ENCODE measurements around the gene LRRC14B. TPM values are rescaled to one million over a fixed set of nuclear protein-coding genes. Genes with fewer than 3 reads are reported as not detected.
"Not testable (repeated sequence)": the region's sequence is repeated elsewhere in the genome, so short reads cannot be mapped to it uniquely, and the experiment has no call there.

Gene LRRC14B
- total RNA-seq, 1 experiment from 2014 or later, result not detected

DNA sequence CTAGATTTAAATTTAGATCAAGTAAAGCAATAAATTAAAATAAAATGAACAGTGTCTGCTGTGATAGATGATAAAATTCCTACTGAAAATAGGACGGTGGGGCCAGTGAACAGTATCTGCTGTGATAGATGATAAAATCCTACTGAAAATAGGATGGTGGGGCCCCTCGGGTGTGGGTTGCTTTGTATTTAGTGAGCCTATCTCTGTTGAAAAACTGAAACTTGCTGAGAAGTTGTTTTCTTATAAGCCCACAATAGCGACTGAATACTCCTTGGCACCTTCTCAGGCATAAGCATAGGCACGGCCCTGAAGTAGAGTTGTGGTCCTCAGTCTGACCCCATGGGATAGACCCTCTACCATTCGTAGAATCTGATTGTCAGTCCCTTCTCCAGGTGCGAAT is 32.5 kb downstream of the LRRC14B start:
- Histone ChIP-seq H3K27me3 (ENCODE audit: low read length) (no peaks in the 10 kb centered on the region), H3K27ac (ENCODE audit: low read length) (no peak overlapping the region), H3F3A (ENCODE audit: low read length, unreplicated experiment) (no peaks in the 10 kb centered on the region), H3K4me1 (ENCODE audit: insufficient read depth, low read length) (peaks cover 34% of the 10 kb centered on the region), H3K9me3 (ENCODE audit: low read length) (no peaks in the 10 kb centered on the region), H3K79me2 (ENCODE audit: low read length) (peaks cover 72% of the 10 kb centered on the region), H4K20me1 (ENCODE audit: low read length) (peaks cover 42% of the 10 kb centered on the region), H3K36me3 (ENCODE audit: low read depth, low read length) (peaks cover 42% of the 10 kb centered on the region), H2AFZ (ENCODE audit: low read length) (no peak overlapping the region), H3K9ac (ENCODE audit: low read length) (no peak overlapping the region), H3K4me3 (ENCODE audit: low read length) (no peak overlapping the region), H3K9me2 (replicated peaks; ENCODE audit: low read length) (no peaks in the 10 kb centered on the region), H3K4me2 (ENCODE audit: low read length) (no peak overlapping the region)
- no TSS peak for BruUV-seq (replicated peaks)
- no peak for ATAC-seq
- ChIA-PET CTCF (no interaction called here), POLR2A (ENCODE audit: unreplicated experiment) (no interaction called here)
- intact Hi-C loops (cut with micrococcal nuclease), result loop anchor here (5.0 kb wide), 1 partner anchor 49 kb away; the partner anchor contains the start of gene PDCD6
- no peak for DNase-seq
- TF ChIP-seq, protein P1, sequence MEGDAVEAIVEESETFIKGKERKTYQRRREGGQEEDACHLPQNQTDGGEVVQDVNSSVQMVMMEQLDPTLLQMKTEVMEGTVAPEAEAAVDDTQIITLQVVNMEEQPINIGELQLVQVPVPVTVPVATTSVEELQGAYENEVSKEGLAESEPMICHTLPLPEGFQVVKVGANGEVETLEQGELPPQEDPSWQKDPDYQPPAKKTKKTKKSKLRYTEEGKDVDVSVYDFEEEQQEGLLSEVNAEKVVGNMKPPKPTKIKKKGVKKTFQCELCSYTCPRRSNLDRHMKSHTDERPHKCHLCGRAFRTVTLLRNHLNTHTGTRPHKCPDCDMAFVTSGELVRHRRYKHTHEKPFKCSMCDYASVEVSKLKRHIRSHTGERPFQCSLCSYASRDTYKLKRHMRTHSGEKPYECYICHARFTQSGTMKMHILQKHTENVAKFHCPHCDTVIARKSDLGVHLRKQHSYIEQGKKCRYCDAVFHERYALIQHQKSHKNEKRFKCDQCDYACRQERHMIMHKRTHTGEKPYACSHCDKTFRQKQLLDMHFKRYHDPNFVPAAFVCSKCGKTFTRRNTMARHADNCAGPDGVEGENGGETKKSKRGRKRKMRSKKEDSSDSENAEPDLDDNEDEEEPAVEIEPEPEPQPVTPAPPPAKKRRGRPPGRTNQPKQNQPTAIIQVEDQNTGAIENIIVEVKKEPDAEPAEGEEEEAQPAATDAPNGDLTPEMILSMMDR (conservative IDR thresholded peaks at IDR 0.05; ENCODE audit: low read depth, low read length), result no peak
- TF ChIP-seq EZH2phosphoT487 (IDR thresholded peaks at IDR 0.05; ENCODE audit: borderline replicate concordance, low read length), result no peak
- TF ChIP-seq EZH2 (IDR thresholded peaks at IDR 0.05; ENCODE audit: low read length, unreplicated experiment), result no peak

DNA sequence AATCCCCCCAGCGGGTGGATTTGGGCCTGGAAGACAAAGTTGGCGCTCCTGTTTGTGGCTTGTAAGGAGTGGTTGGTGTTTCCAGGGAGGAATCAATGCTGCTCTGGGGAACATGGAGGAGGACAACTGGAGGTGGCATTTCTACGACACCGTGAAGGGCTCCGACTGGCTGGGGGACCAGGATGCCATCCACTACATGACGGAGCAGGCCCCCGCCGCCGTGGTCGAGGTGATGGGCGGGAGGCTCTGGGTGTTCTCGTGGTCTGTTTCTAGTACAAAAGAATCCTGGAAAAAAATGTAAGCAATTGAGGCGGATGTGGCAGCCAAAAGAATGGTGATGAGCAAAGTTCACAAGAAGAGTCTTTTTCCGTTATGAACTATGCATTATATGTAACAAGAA is 34.0 kb downstream of the LRRC14B start:
- peaks cover 54% of the 10 kb centered on the region for H3K36me3 ChIP-seq (ENCODE audit: low read depth, low read length)
- intact Hi-C loops (cut with micrococcal nuclease), result no loop called here
- no peaks in the 10 kb centered on the region for H3F3A ChIP-seq (ENCODE audit: low read length, unreplicated experiment)
- peaks cover 56% of the 10 kb centered on the region for H3K79me2 ChIP-seq (ENCODE audit: low read length)
- CTCF ChIA-PET, result no interaction called here
- no peak overlapping the region for H2AFZ ChIP-seq (ENCODE audit: low read length)
- DNase-seq, result no peak
- no peaks in the 10 kb centered on the region for H3K27me3 ChIP-seq (ENCODE audit: low read length)
- H3K9ac ChIP-seq (ENCODE audit: low read length), result no peak overlapping the region
- no peak overlapping the region for H3K27ac ChIP-seq (ENCODE audit: low read length)
- ATAC-seq, result no peak
- H3K4me2 ChIP-seq (ENCODE audit: low read length), result no peak overlapping the region
- no TSS peak for BruUV-seq (replicated peaks)
- TF ChIP-seq EZH2 (IDR thresholded peaks at IDR 0.05; ENCODE audit: low read length, unreplicated experiment), result no peak
- TF ChIP-seq EZH2phosphoT487 (IDR thresholded peaks at IDR 0.05; ENCODE audit: borderline replicate concordance, low read length), result no peak
- TF ChIP-seq, protein P1 (conservative IDR thresholded peaks at IDR 0.05; ENCODE audit: low read depth, low read length), result no peak
- POLR2A ChIA-PET (ENCODE audit: unreplicated experiment), result no interaction called here
- H3K9me2 ChIP-seq (replicated peaks; ENCODE audit: low read length), result no peaks in the 10 kb centered on the region
- no peak overlapping the region for H3K4me3 ChIP-seq (ENCODE audit: low read length)
- peaks cover 26% of the 10 kb centered on the region for H3K4me1 ChIP-seq (ENCODE audit: insufficient read depth, low read length)
- peaks cover 27% of the 10 kb centered on the region for H4K20me1 ChIP-seq (ENCODE audit: low read length)
- no peaks in the 10 kb centered on the region for H3K9me3 ChIP-seq (ENCODE audit: low read length)

DNA sequence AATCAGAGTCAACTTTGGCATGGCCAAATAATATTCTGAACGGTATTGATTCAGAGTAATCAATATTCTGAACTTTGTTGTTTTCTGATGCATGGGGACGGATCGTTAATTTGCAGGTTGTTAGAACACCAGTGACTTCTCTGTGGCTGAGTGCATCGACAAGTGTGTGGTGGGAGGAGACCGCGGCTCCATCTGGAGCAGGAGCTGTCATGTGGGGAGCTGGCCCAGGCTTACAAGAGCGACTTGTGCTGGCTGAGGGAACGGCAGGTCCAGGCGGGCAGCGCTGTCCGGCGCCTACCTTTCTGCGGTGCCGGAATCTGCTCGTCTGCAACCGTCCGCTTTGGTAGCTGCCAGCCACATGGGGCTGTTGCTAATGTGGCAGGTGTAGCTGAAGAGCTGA is 36.1 kb downstream of the LRRC14B start:
- H3K27ac ChIP-seq (ENCODE audit: low read length); H3K27me3 ChIP-seq (ENCODE audit: low read length); CTCF ChIA-PET; H3K4me2 ChIP-seq (ENCODE audit: low read length); H3K4me3 ChIP-seq (ENCODE audit: low read length); H3K9ac ChIP-seq (ENCODE audit: low read length); H2AFZ ChIP-seq (ENCODE audit: low read length); H3K9me3 ChIP-seq (ENCODE audit: low read length); H3K9me2 ChIP-seq (replicated peaks; ENCODE audit: low read length); ATAC-seq; intact Hi-C loops (cut with micrococcal nuclease); H3K4me1 ChIP-seq (ENCODE audit: insufficient read depth, low read length); DNase-seq; POLR2A ChIA-PET (ENCODE audit: unreplicated experiment); BruUV-seq (replicated peaks); H4K20me1 ChIP-seq (ENCODE audit: low read length); H3F3A ChIP-seq (ENCODE audit: low read length, unreplicated experiment): not testable (repeated sequence)
- peaks cover 60% of the 10 kb centered on the region for H3K36me3 ChIP-seq (ENCODE audit: low read depth, low read length)
- H3K79me2 ChIP-seq (ENCODE audit: low read length), result peaks cover 36% of the 10 kb centered on the region

Data from PC-3 (cell line).